NK-92 (cell line): ENCODE results near the gene LHX4.

Experiments
- DNase-seq: peaks from one replicate; lab custom pipeline; 2025; ENCODE audit not compliant: unreplicated experiment; lab: John Stamatoyannopoulos, UW

LHX4 gene

GRCh38 chr1:180294711-180295110 is 64.6 kb downstream of the LHX4 start:
- no peak for DNase-seq

GRCh38 chr1:180295999-180296398 is 65.9 kb downstream of the LHX4 start:
- DNase-seq: no peak

DNA sequence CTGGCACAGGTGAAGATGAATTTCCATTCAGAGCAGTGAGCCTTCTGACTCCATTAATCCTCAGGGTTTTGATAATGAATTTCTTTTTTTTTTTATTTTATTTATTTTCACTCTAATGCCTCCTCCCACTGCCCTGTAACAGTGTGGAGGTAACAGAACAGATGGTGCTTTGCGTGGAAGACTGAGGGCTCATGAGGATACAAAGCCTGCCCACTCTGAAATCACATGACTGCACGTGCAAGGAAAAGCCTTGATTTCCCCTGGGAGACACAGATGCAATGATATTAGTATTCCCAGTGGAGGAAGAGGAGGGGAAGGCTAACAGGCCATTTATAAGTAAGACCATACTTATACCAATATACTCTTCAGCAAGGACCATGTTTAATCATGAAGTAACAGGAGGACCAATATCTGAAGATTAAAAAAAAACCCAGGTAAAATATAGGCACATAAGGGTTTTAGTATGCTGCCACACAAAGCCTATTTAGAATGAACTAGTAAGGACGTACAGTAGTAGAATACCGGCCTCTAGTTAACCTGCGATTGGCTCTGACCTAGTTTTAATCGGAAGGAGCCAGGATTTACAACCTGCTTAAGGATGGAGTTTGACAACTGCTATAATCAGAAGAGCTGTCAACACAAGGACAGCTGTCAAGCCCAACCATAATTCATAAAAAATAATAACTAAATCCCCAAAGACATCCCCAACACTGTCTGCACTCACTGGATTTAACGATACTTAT is 69.6 kb downstream of the LHX4 start:
- no peak for DNase-seq

- no peak for DNase-seq
Measured at GRCh38 chr1:180301135-180301742, 71.2 kb downstream of the LHX4 start.

- no peak for DNase-seq
Measured at GRCh38 chr1:180309338-180309737, 79.3 kb downstream of the LHX4 start.

DNA sequence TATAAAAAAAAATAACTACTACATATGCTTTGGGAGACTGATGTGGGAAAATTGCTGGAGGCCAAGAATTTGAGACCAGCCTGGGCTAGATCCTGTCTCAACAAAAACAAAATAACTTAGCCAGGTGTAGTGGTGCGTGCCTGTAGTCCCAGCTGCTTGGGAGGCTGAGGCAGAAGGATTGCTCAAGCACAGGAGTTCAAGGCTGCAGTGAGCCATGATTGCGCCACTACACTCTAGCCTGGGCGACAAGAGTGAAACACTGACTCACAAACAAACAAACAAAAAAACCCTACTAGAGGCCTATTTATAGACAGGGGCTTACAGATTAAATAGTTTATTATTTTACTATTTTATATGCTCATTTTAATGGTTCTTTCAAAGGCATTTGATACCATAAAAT is 80.0 kb downstream of the LHX4 start:
- no peak for DNase-seq

GRCh38 chr1:180311011-180311730 is 81.1 kb downstream of the LHX4 start:
- DNase-seq: no peak

DNA sequence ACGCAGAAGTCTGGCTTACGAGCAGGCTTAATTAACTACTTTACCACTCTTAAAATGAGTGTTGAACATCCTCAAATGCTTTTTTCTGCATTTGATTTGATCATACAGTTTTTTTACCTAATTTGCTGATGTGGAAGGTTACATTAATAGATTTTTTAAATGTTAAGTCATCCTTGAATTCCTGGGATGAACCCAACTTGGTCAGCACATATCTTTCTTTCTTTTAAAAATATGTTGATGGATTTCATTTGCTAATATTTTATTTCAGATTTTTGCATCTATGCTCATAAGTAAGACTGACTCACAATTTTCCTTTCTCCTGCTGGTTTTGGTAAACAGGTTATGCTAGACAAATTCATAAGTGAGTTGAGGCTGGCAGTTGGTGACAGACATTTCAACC is 82.9 kb downstream of the LHX4 start:
- DNase-seq: no peak

- no peak for DNase-seq
Measured at GRCh38 chr1:180327089-180327488, 97.0 kb downstream of the LHX4 start.
